A549 (cell line): ENCODE measurements around the gene NSUN7.

ENCODE experiments used
- CEBPB ChIP-seq, 2 experiments: fragments of >200 bp in 1 of 2; sonication (Bioruptor Twin) in 1 of 2; formaldehyde crosslinking in 1 of 2; IDR thresholded peaks; 2 replicates each; pipeline ENCODE4 v1.6.1; 2012 to 2016
- EP300 ChIP-seq, 2 experiments: fragments of >200 bp; sonication (Bioruptor Twin); formaldehyde crosslinking; IDR thresholded peaks; 2 replicates in 1 of 2; 3 replicates in 1 of 2; pipeline ENCODE4 v1.6.1; 2016 to 2017
- HEYL ChIP-seq: fragments of 250-450 bp; sonication (Bioruptor Pico); IDR thresholded peaks from 2 replicates; pipeline ENCODE4 v1.8.0; 2021; ENCODE audit warnings: mild to moderate bottlenecking, moderate library complexity
- POLR2A ChIP-seq: IDR thresholded peaks from 2 replicates; pipeline ENCODE4 v1.6.1; 2012; ENCODE audit warnings: mild to moderate bottlenecking, low read length
- TP53 ChIP-seq: fragments of 250-450 bp; sonication (Bioruptor Pico); IDR thresholded peaks from 2 replicates; pipeline ENCODE4 v1.5.0; 2021; ENCODE audit warnings: mild to moderate bottlenecking, moderate library complexity
- USF2 ChIP-seq: fragments of 450-650 bp; IDR thresholded peaks from 2 replicates; pipeline ENCODE4 v1.6.1; 2014; ENCODE audit warnings: antibody characterized with exemption
- ZFP36 ChIP-seq: fragments of 450-650 bp; IDR thresholded peaks from 2 replicates; pipeline ENCODE4 v1.6.1; 2014; ENCODE audit warnings: borderline replicate concordance; ENCODE audit not compliant: partially characterized antibody
- TF ChIP-seq, protein P1 (sequence below): fragments of >200 bp; sonication (Bioruptor Twin); formaldehyde crosslinking; IDR thresholded peaks from 3 replicates; pipeline ENCODE4 v1.5.1; 2016
- TF ChIP-seq, protein P2 (sequence below): IDR thresholded peaks from 2 replicates; pipeline ENCODE4 v1.6.1; 2012

DNA sequence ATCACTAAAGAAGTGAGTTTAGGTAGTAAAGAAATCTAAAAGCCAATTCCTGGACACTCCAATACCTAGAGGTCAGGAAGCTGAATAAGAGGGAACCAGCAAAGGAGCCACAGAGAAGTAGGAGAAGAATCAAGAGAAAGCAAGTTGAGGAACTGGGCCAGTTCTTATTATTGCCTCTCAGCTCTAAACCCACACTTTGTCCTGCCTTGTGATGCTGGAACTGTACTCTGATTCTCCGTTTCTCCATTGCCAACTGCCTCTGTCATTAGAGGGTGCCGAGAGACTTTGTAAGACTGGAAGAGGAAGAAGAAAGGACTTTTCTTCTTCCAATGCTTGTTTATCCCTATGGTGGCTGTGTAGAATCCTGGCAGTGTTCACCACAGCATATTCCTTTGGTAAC lies 38.6 kb downstream of the NSUN7 start:
- TF ChIP-seq, protein P1, sequence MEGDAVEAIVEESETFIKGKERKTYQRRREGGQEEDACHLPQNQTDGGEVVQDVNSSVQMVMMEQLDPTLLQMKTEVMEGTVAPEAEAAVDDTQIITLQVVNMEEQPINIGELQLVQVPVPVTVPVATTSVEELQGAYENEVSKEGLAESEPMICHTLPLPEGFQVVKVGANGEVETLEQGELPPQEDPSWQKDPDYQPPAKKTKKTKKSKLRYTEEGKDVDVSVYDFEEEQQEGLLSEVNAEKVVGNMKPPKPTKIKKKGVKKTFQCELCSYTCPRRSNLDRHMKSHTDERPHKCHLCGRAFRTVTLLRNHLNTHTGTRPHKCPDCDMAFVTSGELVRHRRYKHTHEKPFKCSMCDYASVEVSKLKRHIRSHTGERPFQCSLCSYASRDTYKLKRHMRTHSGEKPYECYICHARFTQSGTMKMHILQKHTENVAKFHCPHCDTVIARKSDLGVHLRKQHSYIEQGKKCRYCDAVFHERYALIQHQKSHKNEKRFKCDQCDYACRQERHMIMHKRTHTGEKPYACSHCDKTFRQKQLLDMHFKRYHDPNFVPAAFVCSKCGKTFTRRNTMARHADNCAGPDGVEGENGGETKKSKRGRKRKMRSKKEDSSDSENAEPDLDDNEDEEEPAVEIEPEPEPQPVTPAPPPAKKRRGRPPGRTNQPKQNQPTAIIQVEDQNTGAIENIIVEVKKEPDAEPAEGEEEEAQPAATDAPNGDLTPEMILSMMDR = no peak
- TF ChIP-seq USF2 (no peak), HEYL (CRISPR knock-in tag) (no peak), POLR2A (no peak), CEBPB (IDR thresholded peaks at IDR 0.05) (no peak), TP53 (CRISPR knock-in tag) (no peak), ZFP36 (no peak), EP300 (IDR thresholded peaks at IDR 0.05) (no peak)
- TF ChIP-seq, protein P2, sequence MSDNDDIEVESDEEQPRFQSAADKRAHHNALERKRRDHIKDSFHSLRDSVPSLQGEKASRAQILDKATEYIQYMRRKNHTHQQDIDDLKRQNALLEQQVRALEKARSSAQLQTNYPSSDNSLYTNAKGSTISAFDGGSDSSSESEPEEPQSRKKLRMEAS = no peak
